Adipose tissue (tissue), 3 donors: ENCODE results near the gene PARP16. TPM values are rescaled to one million over a fixed set of nuclear protein-coding genes. Genes with fewer than 3 reads are reported as not detected.
"Not testable (repeated sequence)": the region's sequence is repeated elsewhere in the genome, so short reads cannot be mapped to it uniquely, and the experiment has no call there.

ENCODE experiments used
- H3K27ac ChIP-seq: one replicate; pipeline ENCODE4 v1.5.1; 2013; ENCODE audit warnings: low read depth, low read length
- WGBS, 3 donors: extraction: QIAGEN DNeasy Blood & Tissue Kit; methylation state at CpG; one replicate each; pipeline ENCODE4 v1.1.7; 2013; 5-methylcytosine and 5-hydroxymethylcytosine counted together
- polyA plus RNA-seq, 3 donors: library from polyadenylated mRNA; stranded (reverse); fragments of 200-250 nt; gene quantifications; one replicate each; pipeline ENCODE4 v1.2.3, GENCODE V29; 2013
- donor health status: healthy with polysubstance abuse.
- donor health status: Bipolar disorder and iron deficiency.
- donor health status: healthy.

The PARP16 gene
- polyA plus RNA-seq, 3 donors = 5.6 to 9.3 (median 6.8) TPM

DNA sequence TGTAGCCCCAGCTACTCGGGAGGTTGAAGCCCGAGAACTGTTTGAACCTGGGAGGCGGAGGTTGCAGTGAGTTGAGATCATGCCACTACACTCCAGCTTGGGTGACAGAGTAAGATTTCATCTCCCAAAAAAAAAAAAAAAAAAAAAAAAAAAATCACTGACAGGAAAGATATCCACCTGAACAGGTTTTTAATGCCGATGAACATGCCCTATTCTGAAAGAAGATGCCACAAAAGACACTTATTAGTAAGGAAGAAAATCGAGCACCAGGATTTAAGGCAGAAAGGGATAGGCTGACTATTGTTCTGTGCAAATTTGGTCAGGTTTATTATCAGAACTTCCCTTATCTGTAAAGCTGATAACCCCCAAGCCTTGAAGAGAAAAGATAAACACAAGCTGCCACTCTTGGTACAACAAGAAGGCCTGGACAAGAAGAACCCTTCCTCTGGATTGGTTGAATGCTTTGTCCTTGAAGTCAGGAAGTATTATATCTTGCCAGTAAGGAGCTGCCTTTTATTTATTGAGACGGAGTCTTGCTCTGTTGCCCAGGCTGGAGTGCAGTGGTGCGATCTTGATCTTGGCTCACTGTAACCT lies 2.7 kb upstream of the PARP16 start:
- H3K27ac ChIP-seq = no peak overlapping the region
- 68 to 89% (median 87%) methylated on average over 7 of the region's 7 CpGs for WGBS, 3 donors

GRCh38 chr15:65287520-65287855 lies 805 bp upstream of the PARP16 start:
- WGBS, 3 donors = 94 to 95% (median 94%) methylated on average over 3 of the region's 3 CpGs
- no peak overlapping the region for H3K27ac ChIP-seq

GRCh38 chr15:65286069-65286703 lies 497 bp downstream of the PARP16 start:
- WGBS, 3 donors = 0 to 1% (median 1%) methylated on average over 50 to 52 of the region's 52 CpGs
- no peak overlapping the region for H3K27ac ChIP-seq

DNA sequence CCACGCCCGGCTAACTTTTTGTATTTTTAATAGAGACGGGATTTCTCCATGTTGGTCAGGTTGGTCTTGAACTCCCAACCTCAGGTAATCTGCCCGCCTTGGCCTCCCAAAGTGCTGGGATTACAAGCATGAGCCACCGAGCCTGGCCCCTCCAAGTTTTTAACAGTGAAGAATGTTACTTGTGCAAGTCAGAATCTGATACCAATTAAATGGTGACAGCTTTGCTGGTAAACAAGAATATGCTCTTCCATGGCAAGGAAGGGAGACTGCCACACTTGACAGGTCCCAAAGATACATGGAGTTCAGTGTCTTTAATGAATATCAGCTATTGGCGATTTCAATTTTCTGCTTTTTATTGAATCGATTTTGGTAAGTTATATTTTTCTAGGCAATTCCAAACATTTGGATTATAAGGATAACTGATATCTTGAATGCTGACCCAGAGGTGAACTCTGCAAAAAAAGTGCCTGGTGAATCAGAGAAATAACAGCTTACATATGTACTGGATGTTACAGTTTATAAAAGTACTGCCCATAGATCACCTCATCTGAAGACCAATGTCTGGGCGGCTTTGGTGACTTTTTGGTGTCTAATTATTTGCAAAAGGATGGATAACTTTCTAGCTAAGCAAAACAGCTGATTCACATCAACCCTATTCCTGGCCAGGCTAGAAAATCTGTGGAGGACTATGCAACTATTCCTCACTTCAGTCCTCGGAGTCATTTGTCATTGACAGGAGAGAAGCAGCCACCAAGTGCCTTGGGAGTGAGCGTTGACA lies 1.2 kb downstream of the PARP16 start:
- 71 to 74% (median 72%) methylated on average over 10 of the region's 10 CpGs for whole genome bisulfite sequencing, 3 donors

GRCh38 chr15:65278480-65278879 lies 8.2 kb downstream of the PARP16 start:
- H3K27ac ChIP-seq = no peak overlapping the region
- 71 to 80% (median 76%) methylated on average over 1 of the region's 1 CpG for WGBS, 3 donors

More for the DNA sequence above, 1.2 kb downstream of the PARP16 start:
- no peak overlapping the region for H3K27ac ChIP-seq

- H3K27ac ChIP-seq = no peak overlapping the region
- WGBS, 3 donors = 67 to 81% (median 71%) methylated on average over 1 of the region's 1 CpG
Measured at GRCh38 chr15:65277015-65277414, 9.7 kb downstream of the PARP16 start.

DNA sequence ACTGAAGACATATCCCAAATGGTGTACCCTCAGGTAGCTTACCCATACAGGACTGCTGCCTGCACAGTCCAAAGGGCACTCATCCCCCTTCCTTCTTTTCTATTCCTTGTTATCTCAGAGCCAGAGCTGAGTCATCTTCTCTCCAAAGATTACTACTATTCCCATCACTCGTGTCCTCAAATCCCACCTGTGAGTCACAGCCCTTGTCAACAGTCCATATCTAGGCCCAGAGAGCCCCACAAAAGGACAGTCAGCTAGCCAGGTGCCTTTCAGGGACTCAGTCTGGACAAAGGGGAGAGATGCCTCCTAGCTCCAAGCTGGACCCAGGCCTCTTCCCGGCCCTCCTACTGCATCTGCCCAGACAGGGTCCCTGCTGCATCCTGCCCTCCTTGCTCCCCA lies 11.0 kb downstream of the PARP16 start:
- 73 to 82% (median 80%) methylated on average over 2 of the region's 2 CpGs for WGBS, 3 donors
- H3K27ac ChIP-seq = no peak overlapping the region

GRCh38 chr15:65275104-65275727 lies 11.5 kb downstream of the PARP16 start:
- WGBS, 3 donors = 75 to 78% (median 76%) methylated on average over 4 of the region's 4 CpGs
- no peak overlapping the region for H3K27ac ChIP-seq

DNA sequence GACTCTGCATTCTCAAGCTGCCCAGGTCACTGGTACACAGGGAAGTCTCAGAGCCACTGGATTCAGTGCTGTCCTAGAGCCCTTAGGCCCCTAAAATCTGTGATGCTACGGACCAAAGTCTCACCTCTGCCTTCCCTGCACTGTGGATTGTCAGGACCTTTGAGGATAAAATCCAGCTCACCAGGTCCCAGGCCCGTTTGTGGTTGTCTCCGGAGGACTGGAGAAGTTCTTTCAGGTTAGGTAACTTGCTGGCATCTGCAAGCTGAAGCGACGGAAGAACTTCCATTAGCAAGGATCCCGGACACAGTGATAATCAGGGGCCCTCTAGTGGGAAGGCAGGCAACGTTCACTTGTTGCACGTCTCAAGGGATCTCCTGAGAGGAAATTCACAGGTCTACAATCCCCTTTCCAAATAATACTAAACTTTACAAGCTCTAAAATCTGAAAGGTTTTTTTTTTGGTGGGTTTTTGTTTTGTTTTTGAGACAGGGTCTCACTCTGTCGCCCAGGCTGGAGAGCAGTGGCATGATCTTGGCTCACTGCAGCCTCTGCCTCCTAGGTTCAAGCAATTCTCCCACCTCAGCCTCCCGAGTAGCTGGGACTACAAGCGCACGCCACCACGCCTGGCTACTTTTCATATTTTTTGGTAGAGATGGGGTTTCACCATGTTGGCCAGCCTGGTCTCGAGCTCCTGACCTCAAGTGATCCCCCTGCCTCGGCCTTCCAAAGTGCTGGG lies 15.7 kb downstream of the PARP16 start:
- H3K27ac ChIP-seq = not testable (repeated sequence)
- WGBS, 3 donors = 45 to 47% (median 47%) methylated on average over 15 of the region's 15 CpGs

GRCh38 chr15:65268411-65268810 lies 18.3 kb downstream of the PARP16 start:
- 96 to 100% (median 98%) methylated on average over 4 of the region's 4 CpGs for WGBS, 3 donors
- no peak overlapping the region for H3K27ac ChIP-seq

DNA sequence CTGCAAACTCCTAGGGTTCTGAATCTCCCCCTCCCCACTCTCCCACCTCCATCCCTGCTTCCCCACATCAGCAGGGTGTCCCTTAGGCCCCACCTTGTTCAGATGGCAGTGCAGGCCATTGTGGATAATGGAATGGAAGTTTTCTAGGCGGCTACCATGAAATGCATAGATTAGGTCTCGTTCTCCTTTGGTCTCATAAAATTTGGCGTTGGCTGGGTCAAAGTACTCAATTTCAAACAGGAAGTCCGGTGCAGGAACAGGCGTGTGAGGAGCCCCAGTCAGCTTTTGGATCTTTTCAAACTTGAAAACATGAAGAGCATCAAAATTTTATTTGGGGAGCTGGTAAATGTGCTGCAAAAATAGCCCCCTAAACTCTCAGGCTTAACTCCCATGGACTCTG lies 20.2 kb downstream of the PARP16 start:
- H3K27ac ChIP-seq = no peak overlapping the region
- WGBS, 3 donors = 89 to 93% (median 91%) methylated on average over 5 of the region's 5 CpGs

- no peak overlapping the region for H3K27ac ChIP-seq
Measured at GRCh38 chr15:65264863-65265430, 21.7 kb downstream of the PARP16 start.

GRCh38 chr15:65263313-65263712 lies 23.4 kb downstream of the PARP16 start:
- H3K27ac ChIP-seq = no peak overlapping the region

More at GRCh38 chr15:65264863-65265430, 21.7 kb downstream of the PARP16 start:
- 49 to 58% (median 53%) methylated on average over 2 of the region's 2 CpGs for WGBS, 3 donors

GRCh38 chr15:65260968-65261367 lies 25.7 kb downstream of the PARP16 start:
- 91 to 94% (median 94%) methylated on average over 6 of the region's 6 CpGs for WGBS, 3 donors
- H3K27ac ChIP-seq = no peak overlapping the region

More at GRCh38 chr15:65263313-65263712, 23.4 kb downstream of the PARP16 start:
- WGBS, 3 donors = 91 to 95% (median 92%) methylated on average over 4 of the region's 4 CpGs

GRCh38 chr15:65259367-65259797 lies 27.3 kb downstream of the PARP16 start:
- no peak overlapping the region for H3K27ac ChIP-seq
- 59 to 87% (median 69%) methylated on average over 7 of the region's 7 CpGs for WGBS, 3 donors

- H3K27ac ChIP-seq = no peak overlapping the region
- WGBS, 3 donors = 45 to 79% (median 55%) methylated on average over 5 of the region's 5 CpGs
Measured at GRCh38 chr15:65258375-65259262, 28.1 kb downstream of the PARP16 start.

DNA sequence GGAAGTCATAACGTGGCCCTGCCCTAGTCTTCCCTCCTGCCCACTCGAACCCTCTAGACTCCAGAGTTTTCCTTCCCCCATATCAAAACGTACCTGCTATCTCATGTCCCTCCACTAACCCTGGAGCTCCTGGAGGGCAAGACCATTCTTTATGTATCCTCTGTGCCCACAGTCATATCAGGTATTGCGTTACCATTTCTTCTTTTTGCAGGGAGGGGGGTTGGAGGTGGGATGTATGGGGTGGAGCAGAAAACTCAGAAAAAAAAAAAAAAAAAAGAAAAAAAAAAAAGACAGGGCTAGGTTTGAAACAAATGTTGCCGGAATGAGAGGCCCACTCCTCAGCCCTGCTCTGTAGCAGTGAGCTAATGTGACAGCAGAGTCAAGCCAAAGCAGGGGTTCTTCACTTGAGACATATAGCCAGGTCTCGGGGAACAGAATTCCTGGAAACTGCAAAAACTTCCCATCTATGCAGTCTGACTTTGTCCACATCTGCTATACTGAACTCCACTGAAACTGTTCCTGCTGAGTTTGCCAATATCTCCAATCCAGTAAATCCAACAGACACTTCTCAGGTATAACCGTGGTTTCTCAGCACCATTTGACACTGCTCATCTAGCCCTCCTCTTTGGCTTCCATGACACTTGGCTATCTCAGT lies 31.1 kb downstream of the PARP16 start:
- H3K27ac ChIP-seq = no peak overlapping the region
- WGBS, 3 donors = 81 to 98% (median 93%) methylated on average over 7 of the region's 7 CpGs
